K562 (cell line): ENCODE measurements around the gene XBP1. TPM values are rescaled to one million over a fixed set of nuclear protein-coding genes. Genes with fewer than 3 reads are reported as not detected.

ENCODE experiments used
- ARID3B ChIP-seq: fragments of 250-450 bp; sonication (Bioruptor Pico); IDR thresholded peaks from 2 replicates; pipeline ENCODE4 v1.4.0; 2020; ENCODE audit warnings: borderline replicate concordance
- ATF3 ChIP-seq, 2 experiments: fragments of 450-650 bp in 1 of 2; sonication (generic) in 1 of 2; formaldehyde crosslinking in 1 of 2; IDR thresholded peaks in 1 of 2; conservative IDR thresholded peaks in 1 of 2; 2 replicates each; pipeline versions ENCODE4 v1.6.1 to v1.8.1; 2016 to 2023; ENCODE audit warnings: mild to moderate bottlenecking in 2 of 2, moderate library complexity in 2 of 2, inconsistent platforms in 1 of 2, missing genetic modification reagents in 1 of 2
- DPF2 ChIP-seq: fragments of 450-650 bp; IDR thresholded peaks from 2 replicates; pipeline ENCODE4 v1.6.1; 2016
- HBP1 ChIP-seq: fragments of 450-650 bp; formaldehyde crosslinking; IDR thresholded peaks from 2 replicates; pipeline ENCODE4 v1.4.0; 2022; ENCODE audit warnings: missing genetic modification characterization
- KLF10 ChIP-seq: fragments of 250-450 bp; sonication (Bioruptor Pico); IDR thresholded peaks from 2 replicates; pipeline ENCODE4 v1.6.1; 2021; ENCODE audit warnings: matching md5 sums
- MIER1 ChIP-seq: fragments of 450-650 bp; IDR thresholded peaks from 2 replicates; pipeline ENCODE4 v1.6.1; 2016; ENCODE audit warnings: antibody characterized with exemption, mild to moderate bottlenecking, low read depth
- MTA3 ChIP-seq: fragments of 450-650 bp; formaldehyde crosslinking; IDR thresholded peaks from 2 replicates; pipeline ENCODE4 v1.6.1; 2017; ENCODE audit warnings: mild to moderate bottlenecking, borderline replicate concordance
- RERE ChIP-seq: sonication (generic); formaldehyde crosslinking; IDR thresholded peaks from 2 replicates; pipeline ENCODE4 v1.8.0; 2023; ENCODE audit warnings: missing genetic modification reagents, mild to moderate bottlenecking, borderline replicate concordance
- TEAD1 ChIP-seq, 2 experiments: fragments of 450-650 bp in 1 of 2; sonication (generic) in 1 of 2; formaldehyde crosslinking; IDR thresholded peaks; 2 replicates each; pipeline versions ENCODE4 v1.4.0 to v1.8.0; 2020 to 2022; ENCODE audit warnings: mild to moderate bottlenecking in 2 of 2, missing genetic modification reagents in 1 of 2
- polyA plus RNA-seq, 8 experiments: library from polyadenylated mRNA; depleted of rRNA in 4 of 8; stranded (reverse) in 5 of 8; unstranded in 3 of 8; fragments of >200 nt; fragmentation: Nextera tagmentation in 2 of 8; fragmentation: Illumina TruSeq in 1 of 8; extraction: Ambion mirVana in 2 of 8; extraction: Trizol in 1 of 8; gene quantifications; 2 replicates each; pipeline versions ENCODE4 v1.2.1 to v1.2.3, GENCODE V29; 2011 to 2014; ENCODE audit warnings: inconsistent platforms in 1 of 8, missing spikeins in 1 of 8
- total RNA-seq, 7 experiments: library from RNA; depleted of rRNA in 6 of 7; stranded (reverse); fragments of >200 nt in 6 of 7; fragmentation: Illumina TruSeq in 2 of 7; extraction: Trizol in 2 of 7; gene quantifications; 2 replicates each; pipeline versions ENCODE4 v1.2.1 to v1.2.3, GENCODE V29; 2011 to 2021; ENCODE audit warnings: low replicate concordance in 1 of 7

Gene XBP1
- total and polyA plus RNA-seq, 9 of the 15 experiments (the other 6 are each of a cell fraction or from before 2014, with no cell fraction given), result 25.0 to 218 (median 94.6) TPM

- TF ChIP-seq RERE (CRISPR knock-in tag), result no peak
- no peak for TF ChIP-seq KLF10 (CRISPR knock-in tag)
- TF ChIP-seq DPF2, result no peak
- no peak for TF ChIP-seq ATF3 (IDR thresholded peaks at IDR 0.05)
- no peak for TF ChIP-seq ATF3 (CRISPR knock-in tag; conservative IDR thresholded peaks at IDR 0.05)
- TF ChIP-seq TEAD1 (CRISPR knock-in tag; IDR thresholded peaks at IDR 0.05), result no peak
- no peak for TF ChIP-seq HBP1 (CRISPR knock-in tag)
- no peak for TF ChIP-seq ARID3B (CRISPR knock-in tag)
- TF ChIP-seq MTA3, result no peak
- TF ChIP-seq MIER1, result no peak
These were observed 38.6 kb upstream of the XBP1 start (continued) for GRCh38 chr22:28838971-28839370.
